22Rv1 (cell line): ENCODE data around the gene SNAP23.

Experiments
- ZFX ChIP-seq: fragments of 450-650 bp; IDR thresholded peaks from 2 replicates; pipeline ENCODE4 v1.6.1; 2017; ENCODE audit warnings: antibody characterized with exemption, borderline replicate concordance
- TF ChIP-seq, protein P1 (sequence below): fragments of 450-650 bp; IDR thresholded peaks from 2 replicates; pipeline ENCODE4 v1.5.1; 2017; ENCODE audit warnings: mild to moderate bottlenecking

DNA sequence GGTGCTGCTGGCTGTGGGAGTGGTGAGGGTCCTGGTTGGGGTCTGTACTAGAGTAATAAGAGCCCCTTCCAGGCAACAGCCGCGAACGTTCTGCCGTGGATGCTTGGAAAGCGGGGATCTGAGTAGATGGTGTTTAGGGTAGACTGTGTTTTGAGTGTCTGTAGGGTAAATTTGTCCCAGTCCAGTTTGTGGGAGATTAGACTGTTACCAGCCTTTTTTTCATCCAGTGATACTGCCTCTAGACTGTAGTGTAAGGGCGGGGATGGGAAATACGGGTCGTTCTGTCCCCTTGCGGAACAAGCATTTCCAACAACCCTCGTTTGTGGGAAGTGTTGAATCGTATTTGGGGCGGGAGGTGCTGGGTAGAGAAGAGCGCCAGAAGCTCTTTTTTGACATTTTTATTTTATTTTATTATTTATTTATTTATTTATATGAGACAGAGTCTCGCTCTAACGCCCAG lies 53.6 kb downstream of the SNAP23 start:
- TF ChIP-seq, protein P1, sequence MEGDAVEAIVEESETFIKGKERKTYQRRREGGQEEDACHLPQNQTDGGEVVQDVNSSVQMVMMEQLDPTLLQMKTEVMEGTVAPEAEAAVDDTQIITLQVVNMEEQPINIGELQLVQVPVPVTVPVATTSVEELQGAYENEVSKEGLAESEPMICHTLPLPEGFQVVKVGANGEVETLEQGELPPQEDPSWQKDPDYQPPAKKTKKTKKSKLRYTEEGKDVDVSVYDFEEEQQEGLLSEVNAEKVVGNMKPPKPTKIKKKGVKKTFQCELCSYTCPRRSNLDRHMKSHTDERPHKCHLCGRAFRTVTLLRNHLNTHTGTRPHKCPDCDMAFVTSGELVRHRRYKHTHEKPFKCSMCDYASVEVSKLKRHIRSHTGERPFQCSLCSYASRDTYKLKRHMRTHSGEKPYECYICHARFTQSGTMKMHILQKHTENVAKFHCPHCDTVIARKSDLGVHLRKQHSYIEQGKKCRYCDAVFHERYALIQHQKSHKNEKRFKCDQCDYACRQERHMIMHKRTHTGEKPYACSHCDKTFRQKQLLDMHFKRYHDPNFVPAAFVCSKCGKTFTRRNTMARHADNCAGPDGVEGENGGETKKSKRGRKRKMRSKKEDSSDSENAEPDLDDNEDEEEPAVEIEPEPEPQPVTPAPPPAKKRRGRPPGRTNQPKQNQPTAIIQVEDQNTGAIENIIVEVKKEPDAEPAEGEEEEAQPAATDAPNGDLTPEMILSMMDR: no peak
- no peak for TF ChIP-seq ZFX
